ENCODE measurements around the gene SNX9. TPM values are rescaled to one million over a fixed set of nuclear protein-coding genes. Genes with fewer than 3 reads are reported as not detected.
"Not testable (repeated sequence)": the region's sequence is repeated elsewhere in the genome, so short reads cannot be mapped to it uniquely, and the experiment has no call there.

The SNX9 gene
- total RNA-seq, 1 donor from 2014 or later = 53.4 TPM

DNA sequence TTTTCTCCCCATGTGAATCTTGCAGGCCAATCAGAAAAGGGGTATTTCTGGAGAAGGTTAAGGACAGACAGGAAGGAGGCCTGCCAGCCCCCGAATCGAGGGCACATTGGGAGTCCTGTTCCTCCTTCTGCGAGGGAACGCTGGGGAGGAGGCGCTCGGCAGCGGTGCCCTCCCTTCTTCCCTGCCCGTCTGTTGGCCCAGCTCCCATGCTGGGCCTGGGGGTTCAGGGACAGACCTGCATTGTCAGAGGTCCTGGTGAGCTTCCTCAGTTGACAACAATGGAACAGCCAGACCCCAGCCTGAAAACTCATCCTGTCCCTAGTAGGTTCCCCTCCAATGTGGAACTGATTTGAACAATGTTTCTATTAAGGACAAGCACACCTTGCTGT, 143.5 kb downstream of the SNX9 start:
- Mint-ChIP-seq H3K4me1 (ENCODE audit: low read depth) (peaks cover 31% of the 10 kb centered on the region), H3K9me3 (peaks cover 8% of the 10 kb centered on the region), H3K27me3 (ENCODE audit: insufficient read depth) (peaks cover 16% of the 10 kb centered on the region), H3K36me3 (ENCODE audit: low read depth) (peaks cover 5% of the 10 kb centered on the region), H3K27ac (no peak overlapping the region), H3K4me3 (no peak overlapping the region)
- intact Hi-C loops (cut with micrococcal nuclease) = no loop called here
- DNase-seq (ENCODE audit: low spot score) = no peak

DNA sequence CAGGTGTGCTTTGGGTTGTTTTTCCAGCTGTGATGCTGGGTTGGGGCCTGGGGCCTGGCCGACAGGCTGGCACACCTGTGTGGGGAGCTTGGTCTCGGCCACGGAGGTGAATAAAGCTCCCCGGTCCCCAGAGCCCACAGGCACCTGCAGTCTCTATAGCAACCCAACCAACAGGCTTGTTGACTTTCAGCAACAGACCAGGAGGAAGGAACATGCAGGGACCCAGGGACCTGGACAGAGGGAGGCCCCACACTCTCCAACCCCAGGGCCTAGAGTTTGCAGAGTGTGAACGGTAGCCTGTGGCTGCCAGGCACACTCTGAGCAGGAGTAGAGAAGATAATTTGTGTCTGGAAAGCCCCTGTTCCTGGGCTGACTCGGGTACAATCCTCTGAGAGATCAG, 144.0 kb downstream of the SNX9 start:
- Mint-ChIP-seq H3K9me3 (peaks cover 8% of the 10 kb centered on the region), H3K4me1 (ENCODE audit: low read depth) (peaks cover 28% of the 10 kb centered on the region), H3K4me3 (no peak overlapping the region), H3K27me3 (ENCODE audit: insufficient read depth) (peaks cover 17% of the 10 kb centered on the region), H3K36me3 (ENCODE audit: low read depth) (peaks cover 5% of the 10 kb centered on the region), H3K27ac (peak overlapping the region; percentile 37)
- no peak for DNase-seq (ENCODE audit: low spot score)
- intact Hi-C loops (cut with micrococcal nuclease) = no loop called here

DNA sequence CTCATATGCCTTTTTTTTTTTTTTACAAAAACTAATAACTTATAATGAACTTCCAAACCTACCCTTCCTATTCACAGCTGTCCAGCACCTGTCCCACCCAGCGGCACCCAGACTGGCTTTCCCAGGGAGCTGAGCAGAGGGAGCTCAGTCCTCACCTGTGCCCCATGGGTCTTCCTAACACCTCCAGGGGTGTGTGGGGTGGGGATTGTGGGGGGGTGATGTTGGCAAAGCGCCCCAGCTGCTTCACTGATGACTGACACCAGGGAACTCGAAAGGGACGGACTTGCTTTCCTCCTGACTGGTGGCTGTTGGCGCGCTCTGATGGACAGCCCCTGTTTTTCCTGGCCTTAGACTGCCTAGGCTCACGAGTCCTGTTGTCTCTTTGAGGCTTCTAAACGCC, 144.4 kb downstream of the SNX9 start:
- H3K27me3 Mint-ChIP-seq (ENCODE audit: insufficient read depth) = peaks cover 17% of the 10 kb centered on the region
- intact Hi-C loops (cut with micrococcal nuclease) = no loop called here

DNA sequence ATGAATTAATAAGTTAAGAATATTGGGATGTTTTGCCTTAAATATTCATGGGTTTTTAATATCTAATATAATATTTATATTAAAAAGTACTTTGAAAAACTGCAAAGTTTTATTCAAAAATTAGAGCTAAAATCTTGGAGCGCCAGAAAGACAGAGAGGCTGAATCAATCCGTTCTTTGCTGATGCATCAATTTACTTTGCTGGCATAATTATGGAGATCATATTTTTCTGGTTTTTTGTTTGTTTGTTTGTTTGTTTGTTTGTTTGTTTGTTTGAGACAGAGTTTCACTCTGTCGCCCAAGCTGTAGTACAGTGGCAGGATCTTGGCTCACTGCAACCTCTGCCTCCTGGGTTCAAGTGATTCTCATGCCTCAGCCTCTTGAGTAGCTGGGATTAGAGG, 149.1 kb downstream of the SNX9 start:
- intact Hi-C loops (cut with micrococcal nuclease); H3K27ac Mint-ChIP-seq; H3K4me1 Mint-ChIP-seq (ENCODE audit: low read depth); H3K36me3 Mint-ChIP-seq (ENCODE audit: low read depth); H3K9me3 Mint-ChIP-seq; DNase-seq (ENCODE audit: low spot score); H3K4me3 Mint-ChIP-seq: not testable (repeated sequence)
- peaks cover 22% of the 10 kb centered on the region for H3K27me3 Mint-ChIP-seq (ENCODE audit: insufficient read depth)

More for the DNA sequence above, 144.4 kb downstream of the SNX9 start:
- Mint-ChIP-seq H3K27ac (no peak overlapping the region), H3K4me3 (no peak overlapping the region), H3K9me3 (peaks cover 8% of the 10 kb centered on the region), H3K4me1 (ENCODE audit: low read depth) (peaks cover 24% of the 10 kb centered on the region), H3K36me3 (ENCODE audit: low read depth) (peaks cover 5% of the 10 kb centered on the region)
- DNase-seq (ENCODE audit: low spot score) = no peak

DNA sequence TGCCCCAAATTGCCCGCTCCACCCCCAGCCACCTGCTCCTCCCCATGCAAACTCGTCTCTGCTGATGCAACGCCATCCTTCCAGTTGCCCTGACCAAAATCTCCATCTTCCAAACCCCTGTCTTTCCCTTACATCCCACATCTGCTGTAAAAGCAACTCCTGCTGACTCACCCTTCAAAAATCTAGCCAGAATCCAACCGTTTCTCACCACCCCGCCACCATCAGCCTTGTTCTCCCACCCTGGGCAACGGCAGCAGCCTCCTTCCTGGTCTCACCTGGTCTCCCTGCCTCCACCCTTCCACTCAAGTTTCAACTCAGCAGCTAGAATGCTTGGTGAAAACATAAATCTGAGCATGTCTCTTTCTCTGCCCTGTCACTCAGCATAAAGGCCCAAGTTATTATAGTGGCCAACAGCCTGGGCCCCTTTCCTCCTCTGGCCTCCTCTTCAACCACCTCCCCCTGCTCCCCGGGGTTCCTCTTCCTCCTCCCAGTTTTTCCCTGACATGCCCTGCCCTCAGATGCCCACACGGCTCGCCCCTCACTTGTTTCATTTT, 151.4 kb downstream of the SNX9 start:
- peaks cover 27% of the 10 kb centered on the region for H3K27me3 Mint-ChIP-seq (ENCODE audit: insufficient read depth)
- no peaks in the 10 kb centered on the region for H3K36me3 Mint-ChIP-seq (ENCODE audit: low read depth)
- no peak overlapping the region for H3K4me3 Mint-ChIP-seq
- DNase-seq (ENCODE audit: low spot score) = no peak
- H3K4me1 Mint-ChIP-seq (ENCODE audit: low read depth) = peaks cover 3% of the 10 kb centered on the region
- no peaks in the 10 kb centered on the region for H3K9me3 Mint-ChIP-seq
- H3K27ac Mint-ChIP-seq = no peak overlapping the region
- intact Hi-C loops (cut with micrococcal nuclease) = no loop called here

DNA sequence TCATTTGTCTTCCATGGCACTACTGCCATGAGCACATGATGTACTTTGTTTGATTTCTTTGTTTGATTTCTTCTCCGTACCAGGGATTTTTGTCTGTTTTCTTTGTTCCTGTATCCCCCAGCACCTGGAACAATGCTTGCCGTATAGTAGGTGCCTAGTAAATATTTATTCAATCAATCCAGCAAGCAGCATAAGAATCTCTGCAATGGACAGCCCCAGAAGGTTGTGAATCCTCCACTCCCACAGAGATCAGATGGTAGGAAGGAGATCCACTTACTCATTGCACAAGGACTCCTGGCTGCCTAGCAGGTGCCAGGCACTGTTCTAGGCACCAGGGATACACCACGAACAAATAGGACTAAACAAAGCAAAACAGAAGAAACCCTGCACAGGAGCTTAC, 151.9 kb downstream of the SNX9 start:
- intact Hi-C loops (cut with micrococcal nuclease) = no loop called here
- Mint-ChIP-seq H3K4me1 (ENCODE audit: low read depth) (peaks cover 9% of the 10 kb centered on the region), H3K27ac (no peak overlapping the region), H3K9me3 (no peaks in the 10 kb centered on the region), H3K4me3 (no peak overlapping the region), H3K27me3 (ENCODE audit: insufficient read depth) (peaks cover 28% of the 10 kb centered on the region), H3K36me3 (ENCODE audit: low read depth) (no peaks in the 10 kb centered on the region)
- no peak for DNase-seq (ENCODE audit: low spot score)

DNA sequence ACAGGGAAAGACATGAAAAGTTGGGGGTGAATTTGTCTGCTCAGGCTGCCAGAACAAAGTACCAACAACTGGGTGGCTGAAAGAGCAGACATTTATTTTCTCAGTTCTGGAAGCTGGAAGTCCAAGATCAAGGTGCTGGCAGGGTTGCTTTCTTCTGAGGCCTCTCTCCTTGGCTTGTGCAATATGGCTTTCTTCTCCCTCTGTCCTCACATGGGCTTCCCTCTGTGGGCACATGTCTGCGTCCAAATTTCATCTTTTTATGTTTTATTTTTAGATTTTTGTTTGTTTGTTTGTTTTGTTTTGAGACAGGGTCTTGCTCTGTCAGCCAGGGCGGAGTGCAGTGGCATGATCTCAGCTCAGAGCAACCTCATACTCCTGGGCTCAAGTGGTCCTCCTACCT, 152.4 kb downstream of the SNX9 start:
- no peak overlapping the region for H3K27ac Mint-ChIP-seq
- H3K4me3 Mint-ChIP-seq = no peak overlapping the region
- intact Hi-C loops (cut with micrococcal nuclease) = no loop called here
- DNase-seq (ENCODE audit: low spot score) = no peak
- peaks cover 27% of the 10 kb centered on the region for H3K27me3 Mint-ChIP-seq (ENCODE audit: insufficient read depth)
- H3K4me1 Mint-ChIP-seq (ENCODE audit: low read depth) = peaks cover 14% of the 10 kb centered on the region
- no peaks in the 10 kb centered on the region for H3K36me3 Mint-ChIP-seq (ENCODE audit: low read depth)
- no peaks in the 10 kb centered on the region for H3K9me3 Mint-ChIP-seq

DNA sequence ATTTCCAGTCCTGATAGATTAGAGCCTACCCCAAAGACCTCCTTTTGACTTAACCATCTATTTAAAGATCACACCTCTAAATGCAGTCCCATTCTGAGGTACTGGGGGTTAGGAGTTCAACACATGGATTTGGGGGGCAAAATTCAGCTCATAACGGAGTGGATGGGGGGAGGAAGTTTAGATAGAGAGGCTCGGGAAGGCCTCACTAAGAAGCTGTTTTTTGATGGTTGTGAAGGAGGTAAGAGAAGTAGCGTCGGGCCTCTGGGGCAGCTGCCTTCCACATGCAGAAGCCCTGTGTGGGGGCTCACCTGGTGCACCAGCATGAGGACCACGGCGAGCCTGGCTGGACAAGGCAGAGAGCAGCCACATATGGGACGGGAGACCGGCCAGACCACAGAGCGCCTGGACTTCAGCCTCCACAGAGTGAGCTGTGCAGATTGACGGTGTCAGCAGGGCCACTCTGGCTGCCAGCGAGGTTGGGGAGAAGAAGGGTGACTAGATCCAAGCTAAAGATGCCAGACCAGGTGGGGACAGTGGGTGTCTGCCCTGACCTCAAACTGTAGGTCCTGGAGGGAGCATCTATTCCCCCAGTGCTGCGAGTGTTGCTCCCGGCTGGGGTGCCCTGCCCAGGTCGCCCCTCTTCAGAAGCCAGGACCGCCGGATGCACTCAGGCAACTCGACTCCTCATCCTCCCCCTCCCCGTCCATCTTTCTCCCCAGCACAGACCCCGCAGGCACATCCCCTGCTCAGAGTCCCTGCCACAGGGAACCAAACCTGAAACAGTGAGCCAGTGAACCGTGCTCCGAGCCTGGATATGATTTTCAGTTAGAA, 153.5 kb downstream of the SNX9 start:
- intact Hi-C loops (cut with micrococcal nuclease) = no loop called here
- no peak overlapping the region for H3K4me3 Mint-ChIP-seq
- H3K4me1 Mint-ChIP-seq (ENCODE audit: low read depth) = peaks cover 18% of the 10 kb centered on the region
- no peak for DNase-seq (ENCODE audit: low spot score)
- no peak overlapping the region for H3K27ac Mint-ChIP-seq
- H3K27me3 Mint-ChIP-seq (ENCODE audit: insufficient read depth) = peaks cover 18% of the 10 kb centered on the region
- no peaks in the 10 kb centered on the region for H3K36me3 Mint-ChIP-seq (ENCODE audit: low read depth)
- H3K9me3 Mint-ChIP-seq = no peaks in the 10 kb centered on the region

DNA sequence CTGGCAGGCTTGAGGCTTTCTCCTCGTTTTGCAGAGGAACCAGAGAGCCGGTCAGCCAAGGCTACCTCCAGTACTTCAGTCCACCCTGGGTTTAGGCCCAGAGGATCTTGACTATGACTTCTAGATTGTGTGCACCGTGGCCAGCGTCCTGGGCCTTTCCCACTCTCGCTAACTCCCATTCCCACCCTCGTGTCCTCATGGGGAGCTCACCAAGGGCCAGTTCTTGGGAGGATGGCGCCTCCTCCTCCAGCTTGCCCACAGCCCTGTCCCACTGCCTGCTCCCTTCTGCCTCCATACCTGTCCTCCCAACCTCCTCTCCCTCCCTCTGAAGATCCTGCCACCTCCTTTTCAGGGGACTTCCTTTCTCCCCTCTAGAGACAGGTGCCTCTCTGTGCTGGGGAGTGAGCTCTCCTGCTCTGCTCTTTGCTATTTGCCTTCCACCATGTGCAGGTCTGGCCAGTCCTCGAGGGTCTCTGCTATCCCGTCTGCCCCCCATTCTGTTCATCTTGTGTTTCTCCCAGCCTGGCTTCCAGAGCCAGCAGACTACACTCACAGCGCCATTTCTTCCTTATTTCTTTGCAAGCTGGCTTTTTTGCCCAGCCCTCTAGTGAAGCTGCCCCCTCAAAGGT, 154.2 kb downstream of the SNX9 start:
- no peak for DNase-seq (ENCODE audit: low spot score)
- Mint-ChIP-seq H3K27ac (no peak overlapping the region), H3K4me3 (no peak overlapping the region), H3K36me3 (ENCODE audit: low read depth) (peaks cover under 1% of the 10 kb centered on the region), H3K9me3 (no peaks in the 10 kb centered on the region), H3K27me3 (ENCODE audit: insufficient read depth) (peaks cover 17% of the 10 kb centered on the region), H3K4me1 (ENCODE audit: low read depth) (peaks cover 18% of the 10 kb centered on the region)
- intact Hi-C loops (cut with micrococcal nuclease) = no loop called here

DNA sequence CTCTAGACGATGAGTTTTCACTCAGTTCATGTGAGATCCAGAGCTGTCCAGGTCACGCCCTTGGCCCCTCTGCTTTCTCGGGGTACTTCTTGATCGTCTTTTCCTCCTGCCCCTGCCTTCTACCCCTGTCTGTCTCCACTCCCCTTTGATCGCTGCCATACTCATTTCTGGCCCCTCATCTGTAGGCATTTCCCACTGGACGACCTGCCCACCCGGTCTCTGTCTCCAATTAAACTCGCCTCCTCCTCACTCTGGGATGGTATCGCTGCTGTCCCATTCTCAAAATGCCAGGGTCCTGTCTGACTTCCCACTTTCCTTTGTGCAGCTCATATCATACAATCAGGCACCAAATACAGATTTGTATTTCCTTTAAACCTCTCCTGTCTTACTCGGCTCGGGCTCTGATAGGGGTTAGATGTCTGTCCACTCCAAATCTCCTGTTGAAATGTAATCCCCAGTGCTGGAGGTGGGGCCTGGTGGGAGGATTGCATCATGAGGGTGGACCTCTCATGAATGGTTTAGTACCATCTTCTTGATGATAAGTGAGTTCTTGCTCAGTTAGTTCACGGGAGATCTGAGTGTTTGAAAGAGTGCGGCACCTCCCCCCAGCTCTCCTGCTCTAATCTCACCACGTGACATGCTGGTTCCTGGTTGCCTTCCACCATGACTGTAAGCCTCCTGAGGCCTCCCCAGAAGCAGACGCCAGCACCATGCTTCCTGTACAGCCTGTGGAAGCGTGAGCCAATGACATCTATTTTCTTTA, 155.2 kb downstream of the SNX9 start:
- no peak overlapping the region for H3K4me3 Mint-ChIP-seq
- H3K27me3 Mint-ChIP-seq (ENCODE audit: insufficient read depth) = peaks cover 17% of the 10 kb centered on the region
- intact Hi-C loops (cut with micrococcal nuclease) = no loop called here
- no peaks in the 10 kb centered on the region for H3K9me3 Mint-ChIP-seq
- H3K27ac Mint-ChIP-seq = no peak overlapping the region
- H3K4me1 Mint-ChIP-seq (ENCODE audit: low read depth) = peaks cover 27% of the 10 kb centered on the region
- H3K36me3 Mint-ChIP-seq (ENCODE audit: low read depth) = peaks cover 4% of the 10 kb centered on the region
- DNase-seq (ENCODE audit: low spot score) = no peak

DNA sequence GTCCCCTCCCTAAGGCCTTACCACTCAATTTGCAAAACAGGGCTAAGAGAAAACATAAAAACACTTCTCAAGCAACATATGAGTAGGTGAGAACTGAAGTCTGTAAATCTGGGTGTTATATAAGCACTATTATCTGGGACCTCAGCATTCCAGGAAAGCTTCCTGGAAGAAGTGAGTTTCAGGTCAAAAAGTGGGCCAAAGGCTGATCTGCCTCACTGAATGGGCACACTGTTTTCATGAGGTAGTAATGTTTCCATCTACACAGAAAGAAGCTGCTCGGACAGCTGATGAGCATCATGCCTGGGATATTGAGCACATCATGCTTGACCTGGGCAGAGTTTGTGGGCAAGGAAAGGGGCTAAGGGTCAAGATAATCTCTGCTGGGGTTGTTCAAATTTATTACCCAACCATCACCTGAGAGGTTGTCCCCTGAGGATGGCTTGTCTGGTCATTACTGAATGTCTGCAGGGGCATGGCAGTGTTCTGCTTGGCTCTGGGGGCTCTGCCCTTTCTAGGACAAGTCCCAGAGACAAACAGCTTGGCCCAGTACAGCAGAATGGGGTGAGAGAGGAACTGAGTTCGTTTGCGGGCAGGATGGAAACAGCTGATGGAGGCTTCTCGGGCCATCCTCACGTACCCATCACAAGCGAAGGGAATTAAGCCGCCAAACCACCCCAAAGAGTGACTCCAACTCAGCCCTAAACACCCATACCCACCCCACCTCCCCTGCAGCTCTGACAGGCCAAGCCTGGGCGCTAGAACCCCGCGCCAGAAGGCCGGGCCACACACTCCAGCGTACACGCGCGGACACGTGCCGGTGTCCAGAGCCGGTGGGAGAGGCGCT, 157.5 kb downstream of the SNX9 start:
- intact Hi-C loops (cut with micrococcal nuclease) = loop anchor here (1.0 to 5.0 kb wide), 5 partner anchors 10 to 216 kb away; partner anchors contain the start of genes GTF2H5 and SERAC1
- Mint-ChIP-seq H3K36me3 (ENCODE audit: low read depth) (peaks cover 8% of the 10 kb centered on the region), H3K4me3 (peak overlapping the region; percentile 76), H3K4me1 (ENCODE audit: low read depth) (peaks cover 49% of the 10 kb centered on the region), H3K27ac (peak overlapping the region; percentile 57), H3K27me3 (ENCODE audit: insufficient read depth) (peaks cover 11% of the 10 kb centered on the region), H3K9me3 (no peaks in the 10 kb centered on the region)
- no peak for DNase-seq (ENCODE audit: low spot score)

DNA sequence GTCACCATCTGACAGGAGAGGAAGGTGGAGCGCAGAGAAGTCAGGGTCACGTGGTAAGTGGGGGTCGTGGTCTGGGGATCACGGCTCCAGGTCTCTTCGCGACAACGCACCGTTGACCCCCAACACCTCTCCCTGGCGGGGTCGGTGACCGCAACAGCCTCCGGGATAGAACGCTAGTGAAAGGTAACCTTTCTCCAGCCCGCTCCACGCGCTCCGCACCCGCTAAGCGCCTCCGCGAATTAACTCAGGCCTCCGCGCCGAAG, 158.0 kb downstream of the SNX9 start:
- Mint-ChIP-seq H3K4me1 (ENCODE audit: low read depth) (peaks cover 49% of the 10 kb centered on the region), H3K27me3 (ENCODE audit: insufficient read depth) (peaks cover 10% of the 10 kb centered on the region), H3K27ac (peak overlapping the region; percentile 57), H3K4me3 (peak overlapping the region; percentile 76), H3K36me3 (ENCODE audit: low read depth) (peaks cover 8% of the 10 kb centered on the region), H3K9me3 (no peaks in the 10 kb centered on the region)
- no peak for DNase-seq (ENCODE audit: low spot score)
- intact Hi-C loops (cut with micrococcal nuclease) = loop anchor here (1.0 to 5.0 kb wide), 5 partner anchors 9 to 216 kb away; partner anchors contain the start of genes GTF2H5 and SERAC1
